GM20000 (cell line): ENCODE data around the gene PGAP3.

Source experiments
- DNase-seq: peaks from one replicate; pipeline ENCODE4 v3.0.0; 2012; ENCODE audit warnings: low spot score
- TF ChIP-seq, protein P1 (sequence below): IDR thresholded peaks from 2 replicates; pipeline ENCODE4 v1.5.1; 2012; ENCODE audit warnings: mild to moderate bottlenecking, control low read depth; ENCODE audit errors: extremely low read depth, missing control alignments

The PGAP3 gene

DNA sequence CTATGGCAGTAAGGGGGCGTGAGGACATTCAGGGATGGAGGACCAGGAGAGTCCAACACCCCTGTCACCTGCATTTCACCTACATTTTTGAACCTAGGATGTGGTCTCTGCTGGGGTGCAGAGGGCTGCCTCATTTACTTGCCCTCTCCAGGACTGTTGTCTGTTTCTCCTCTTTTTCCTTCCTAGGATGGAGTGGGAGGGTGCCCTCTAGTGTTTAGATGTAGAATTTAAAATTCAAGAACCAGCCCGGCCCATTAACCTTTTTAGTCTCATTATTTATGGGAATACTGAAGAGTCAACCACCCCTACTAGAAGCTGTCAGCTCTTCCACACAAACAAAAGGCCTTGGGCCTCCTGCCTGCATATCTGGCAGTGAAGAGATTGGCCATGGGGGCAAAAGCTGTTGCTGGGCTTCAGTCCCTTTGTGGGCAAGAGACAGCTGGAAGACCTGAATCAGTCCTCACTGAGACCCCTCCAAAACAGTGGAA, 53.4 kb downstream of the PGAP3 start:
- peak; percentile 66 for DNase-seq
- TF ChIP-seq, protein P1, sequence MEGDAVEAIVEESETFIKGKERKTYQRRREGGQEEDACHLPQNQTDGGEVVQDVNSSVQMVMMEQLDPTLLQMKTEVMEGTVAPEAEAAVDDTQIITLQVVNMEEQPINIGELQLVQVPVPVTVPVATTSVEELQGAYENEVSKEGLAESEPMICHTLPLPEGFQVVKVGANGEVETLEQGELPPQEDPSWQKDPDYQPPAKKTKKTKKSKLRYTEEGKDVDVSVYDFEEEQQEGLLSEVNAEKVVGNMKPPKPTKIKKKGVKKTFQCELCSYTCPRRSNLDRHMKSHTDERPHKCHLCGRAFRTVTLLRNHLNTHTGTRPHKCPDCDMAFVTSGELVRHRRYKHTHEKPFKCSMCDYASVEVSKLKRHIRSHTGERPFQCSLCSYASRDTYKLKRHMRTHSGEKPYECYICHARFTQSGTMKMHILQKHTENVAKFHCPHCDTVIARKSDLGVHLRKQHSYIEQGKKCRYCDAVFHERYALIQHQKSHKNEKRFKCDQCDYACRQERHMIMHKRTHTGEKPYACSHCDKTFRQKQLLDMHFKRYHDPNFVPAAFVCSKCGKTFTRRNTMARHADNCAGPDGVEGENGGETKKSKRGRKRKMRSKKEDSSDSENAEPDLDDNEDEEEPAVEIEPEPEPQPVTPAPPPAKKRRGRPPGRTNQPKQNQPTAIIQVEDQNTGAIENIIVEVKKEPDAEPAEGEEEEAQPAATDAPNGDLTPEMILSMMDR = peak; percentile 29

DNA sequence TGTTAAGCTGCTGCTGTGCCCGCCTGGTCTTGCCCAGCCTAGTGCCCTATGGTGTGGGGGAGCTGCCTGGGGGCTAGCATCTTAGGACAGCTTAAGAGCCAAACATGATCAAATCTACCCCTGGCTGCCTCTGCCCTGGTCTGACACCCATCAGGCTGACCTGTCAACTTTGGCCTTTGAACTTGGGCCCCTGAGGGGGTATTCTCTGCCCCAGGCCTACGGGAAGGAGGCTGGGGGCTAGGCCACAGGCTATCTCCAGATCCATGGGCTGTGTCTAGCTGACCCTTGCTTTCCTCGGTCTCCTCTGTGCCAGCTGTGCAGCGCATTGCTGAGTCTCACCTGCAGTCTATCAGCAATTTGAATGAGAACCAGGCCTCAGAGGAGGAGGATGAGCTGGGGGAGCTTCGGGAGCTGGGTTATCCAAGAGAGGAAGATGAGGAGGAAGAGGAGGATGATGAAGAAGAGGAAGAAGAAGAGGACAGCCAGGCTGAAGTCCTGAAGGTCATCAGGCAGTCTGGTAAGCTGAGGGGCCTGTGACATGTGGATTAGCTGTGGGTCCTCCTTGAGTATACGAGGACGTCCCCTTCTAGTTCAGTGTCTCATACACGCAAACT, 54.2 kb downstream of the PGAP3 start:
- TF ChIP-seq, protein P1 = no peak
- DNase-seq = no peak

DNA sequence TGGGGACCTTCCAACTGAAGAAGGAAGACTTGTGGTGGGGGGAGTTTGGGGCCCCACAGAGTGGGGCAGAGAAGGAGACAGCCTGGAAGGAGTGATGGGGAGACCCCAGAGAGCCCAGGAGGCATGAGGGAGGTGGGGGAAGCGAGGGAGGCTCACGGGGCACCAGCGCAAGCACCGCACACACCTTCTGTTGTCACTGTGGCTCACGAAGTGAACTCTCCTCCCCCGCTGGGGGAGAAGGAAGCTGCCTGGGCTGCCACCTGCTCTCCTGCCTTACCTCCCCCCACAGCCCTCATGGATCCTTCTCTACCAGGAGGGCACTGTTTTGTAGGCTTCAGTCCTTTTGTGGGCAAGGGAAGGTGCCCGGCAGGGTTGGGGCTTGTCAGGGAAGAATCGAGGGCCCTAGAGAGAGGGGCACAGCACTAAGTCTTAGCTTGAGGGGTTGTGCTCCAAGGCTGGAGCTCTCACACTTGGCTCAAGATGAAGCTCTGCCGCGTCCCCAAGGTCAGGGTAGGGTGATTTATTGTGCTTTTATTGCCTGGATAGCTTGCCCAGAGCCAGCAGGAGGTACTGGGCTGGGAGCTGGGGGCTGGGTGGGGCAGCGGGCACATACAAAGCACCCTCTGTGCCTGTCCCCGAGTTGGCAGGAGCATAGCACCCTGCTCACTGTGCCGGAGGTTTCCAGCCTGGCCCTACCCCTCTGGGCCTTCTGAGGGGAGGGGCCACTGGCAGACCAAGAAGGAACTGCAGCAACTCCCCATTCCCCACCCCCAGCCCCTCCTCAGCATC, 55.5 kb downstream of the PGAP3 start:
- TF ChIP-seq, protein P1 = no peak
- no peak for DNase-seq

DNA sequence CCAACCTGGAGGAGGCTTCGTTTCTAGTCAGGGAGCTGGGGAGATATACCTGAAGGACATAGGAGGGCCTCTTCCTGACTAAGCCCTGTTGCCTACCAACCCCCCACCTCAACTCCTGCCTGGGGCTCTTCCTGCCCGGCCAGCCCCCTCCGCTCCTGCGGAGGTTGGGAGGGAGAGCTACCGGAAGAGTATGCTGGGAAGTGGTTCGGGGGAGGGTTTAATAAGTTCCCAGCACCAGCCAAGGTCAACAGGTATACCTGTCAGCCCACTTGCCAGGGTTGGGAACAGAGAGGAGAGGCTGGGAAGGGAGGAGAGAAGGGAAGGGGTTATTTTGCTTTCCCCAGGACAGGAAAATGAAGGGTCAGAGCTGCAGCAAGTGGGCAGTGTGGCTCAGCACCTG, 56.5 kb downstream of the PGAP3 start:
- no peak for DNase-seq
- TF ChIP-seq, protein P1 = no peak

DNA sequence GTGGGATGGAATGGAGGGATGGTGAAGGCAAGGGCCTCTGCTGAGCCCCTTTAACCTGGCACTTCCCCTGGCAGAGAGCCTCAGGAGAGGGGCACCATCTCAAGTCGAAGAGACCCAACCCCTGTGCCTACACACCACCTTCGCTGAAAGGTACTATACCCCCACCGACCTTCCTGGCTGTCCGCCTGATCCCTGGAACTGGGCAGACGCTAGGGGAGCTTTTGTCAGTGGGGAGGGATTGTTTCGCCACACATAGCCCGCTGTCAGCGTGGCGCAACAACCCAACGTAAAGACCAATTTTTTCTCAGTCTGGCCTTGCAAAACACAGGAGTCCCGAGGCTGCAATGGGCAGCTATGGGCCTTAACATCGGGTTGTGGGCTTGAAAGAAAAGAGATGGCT, 58.0 kb downstream of the PGAP3 start:
- no peak for DNase-seq

DNA sequence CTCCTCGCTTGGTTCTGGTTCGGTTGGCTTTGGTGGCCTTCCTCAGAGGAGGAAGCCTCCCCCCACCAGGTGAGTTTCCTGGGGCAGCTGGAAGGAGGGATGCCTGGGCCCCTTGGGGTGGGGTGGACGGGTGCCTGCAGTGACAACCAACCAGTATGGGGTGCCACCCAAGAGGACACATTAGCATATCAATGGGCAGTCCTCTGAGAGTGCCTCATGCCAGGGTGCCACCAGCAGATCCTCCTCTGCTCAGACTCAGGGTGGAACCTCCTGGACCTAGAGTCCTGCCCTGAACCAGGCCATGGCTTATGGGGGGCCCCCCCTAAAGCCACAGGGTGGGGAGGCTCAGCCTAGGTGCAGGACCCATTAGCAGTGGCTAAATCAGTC, 58.4 kb downstream of the PGAP3 start:
- DNase-seq = no peak
- TF ChIP-seq, protein P1 = no peak

More for the DNA sequence above, 58.0 kb downstream of the PGAP3 start:
- TF ChIP-seq, protein P1 = no peak
